Ureter (tissue), 1 donor: ENCODE data around the gene MYO5A. TPM values are rescaled to one million over a fixed set of nuclear protein-coding genes. Genes with fewer than 3 reads are reported as not detected.
A peak's percentile ranks its signal among the peaks of the same experiment; 100 is the strongest.
"Not testable (repeated sequence)": the region's sequence is repeated elsewhere in the genome, so short reads cannot be mapped to it uniquely, and the experiment has no call there.

Experiments used
- DNase-seq: peaks from one replicate; pipeline ENCODE4 v3.0.0-alpha.2; 2020; ENCODE audit warnings: low spot score
- total RNA-seq: library from RNA; stranded (reverse); gene quantifications from one replicate; pipeline ENCODE4 v1.2.4, GENCODE V29; 2023
- donor health status: DM: yes; HTN: yes; CAD: no.

Gene MYO5A
- total RNA-seq, 1 donor from 2014 or later = 25.3 TPM

GRCh38 chr15:52540374-52541012 is 11.8 kb upstream of the MYO5A start:
- DNase-seq = no peak

- DNase-seq = no peak
These were observed 8.8 kb upstream of the MYO5A start for GRCh38 chr15:52537459-52537858.

GRCh38 chr15:52532427-52532826 is 3.7 kb upstream of the MYO5A start:
- DNase-seq = no peak

- DNase-seq = no peak
These were observed 1.3 kb upstream of the MYO5A start for GRCh38 chr15:52529940-52530339.

- DNase-seq = no peak
These were observed 753 bp upstream of the MYO5A start for GRCh38 chr15:52529341-52529924.

GRCh38 chr15:52527911-52528563 is 643 bp downstream of the MYO5A start:
- DNase-seq = peak; percentile 47

- DNase-seq = no peak
These were observed 1.3 kb downstream of the MYO5A start for GRCh38 chr15:52527196-52527910.

- no peak for DNase-seq
These were observed 4.2 kb downstream of the MYO5A start for GRCh38 chr15:52524223-52525136.

- DNase-seq = no peak
These were observed 5.0 kb downstream of the MYO5A start for GRCh38 chr15:52523647-52524046.

GRCh38 chr15:52523192-52523591 is 5.5 kb downstream of the MYO5A start:
- DNase-seq = no peak

GRCh38 chr15:52521682-52522081 is 7.0 kb downstream of the MYO5A start:
- DNase-seq = no peak

- DNase-seq = no peak
These were observed 8.3 kb downstream of the MYO5A start for GRCh38 chr15:52520421-52520820.

GRCh38 chr15:52518487-52519371 is 10.0 kb downstream of the MYO5A start:
- no peak for DNase-seq

- DNase-seq = no peak
These were observed 11.7 kb downstream of the MYO5A start for GRCh38 chr15:52517014-52517413.

- DNase-seq = no peak
These were observed 13.3 kb downstream of the MYO5A start for GRCh38 chr15:52515343-52515742.

GRCh38 chr15:52514482-52514881 is 14.2 kb downstream of the MYO5A start:
- no peak for DNase-seq

- DNase-seq = not testable (repeated sequence)
These were observed 15.8 kb downstream of the MYO5A start for GRCh38 chr15:52512869-52513268.

- DNase-seq = no peak
These were observed 17.6 kb downstream of the MYO5A start for GRCh38 chr15:52511084-52511483.

- DNase-seq = no peak
These were observed 19.0 kb downstream of the MYO5A start for GRCh38 chr15:52509500-52510245.

GRCh38 chr15:52506549-52506948 is 22.1 kb downstream of the MYO5A start:
- no peak for DNase-seq
